NCI-H1436 treated with DMSO at 0.1 percent for 48 hours (cell line): ENCODE results near the gene KCNJ10.

Experiments
- DNase-seq: peaks from one replicate; lab custom pipeline; 2025; lab: John Stamatoyannopoulos, UW

The KCNJ10 gene

GRCh38 chr1:160083968-160084770 lies 14.2 kb upstream of the KCNJ10 start:
- DNase-seq: no peak

GRCh38 chr1:160082926-160083325 lies 13.0 kb upstream of the KCNJ10 start:
- DNase-seq: no peak

DNA sequence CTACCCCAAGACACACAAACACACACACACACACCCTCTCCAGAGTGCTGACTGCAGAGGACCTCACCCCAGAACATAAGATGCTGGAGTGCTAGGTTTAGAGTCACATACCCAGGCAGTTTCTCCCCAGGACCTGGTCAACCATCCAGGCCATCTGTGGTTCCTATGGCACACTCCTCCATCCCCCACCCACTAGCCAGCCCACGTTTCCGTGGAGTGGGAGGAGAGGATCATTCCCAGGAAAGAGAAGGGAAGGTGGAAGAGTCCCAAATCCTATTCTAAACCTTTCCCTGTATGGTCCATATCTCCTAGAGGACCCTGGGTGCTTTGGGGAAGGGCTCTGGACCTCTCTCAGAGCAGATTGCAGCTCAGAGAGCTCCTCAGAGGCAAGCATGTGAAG lies 12.5 kb upstream of the KCNJ10 start:
- DNase-seq: no peak

GRCh38 chr1:160081261-160081936 lies 11.4 kb upstream of the KCNJ10 start, which contains the start of gene KCNJ9:
KCNJ9 (plus strand) TSS chr1:160081538; CDS start chr1:160084031, 2,493 bp downstream.
- DNase-seq: no peak

DNA sequence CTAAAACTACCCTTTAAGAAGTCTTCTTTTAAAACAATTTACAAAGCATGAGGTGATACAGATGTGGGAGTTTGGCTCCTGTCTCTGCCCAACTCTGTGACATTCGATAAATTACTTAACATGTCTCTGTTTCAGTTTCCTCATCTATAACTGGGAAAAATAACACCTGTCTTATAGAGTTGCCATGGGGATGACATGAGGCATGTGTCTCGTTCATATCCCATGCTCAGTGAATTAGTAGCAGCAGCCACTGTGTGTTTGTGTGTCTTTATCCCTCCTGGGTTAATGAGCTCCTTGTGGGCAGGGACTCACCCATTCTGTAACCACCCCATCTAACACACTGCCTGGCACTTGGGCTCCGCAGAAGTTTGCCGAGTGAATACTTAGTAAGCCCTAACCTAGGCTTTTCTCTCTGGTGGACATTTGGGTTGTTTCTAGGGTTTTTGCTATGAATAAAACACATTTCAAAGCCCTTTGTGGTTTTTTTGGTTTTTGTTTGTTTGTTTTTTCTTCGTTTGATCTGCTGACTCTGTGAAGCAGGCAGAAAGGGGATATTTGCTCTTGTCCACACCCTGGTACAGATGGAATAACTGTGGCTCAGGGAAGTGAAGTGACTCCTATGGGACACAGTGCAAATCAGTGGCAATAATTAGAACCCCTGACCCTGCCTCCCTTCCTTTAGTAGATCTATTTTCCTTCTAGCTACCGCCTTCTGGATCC lies 10.6 kb upstream of the KCNJ10 start:
- DNase-seq: no peak

- DNase-seq: no peak
Measured at GRCh38 chr1:160079448-160079847, 9.5 kb upstream of the KCNJ10 start.

DNA sequence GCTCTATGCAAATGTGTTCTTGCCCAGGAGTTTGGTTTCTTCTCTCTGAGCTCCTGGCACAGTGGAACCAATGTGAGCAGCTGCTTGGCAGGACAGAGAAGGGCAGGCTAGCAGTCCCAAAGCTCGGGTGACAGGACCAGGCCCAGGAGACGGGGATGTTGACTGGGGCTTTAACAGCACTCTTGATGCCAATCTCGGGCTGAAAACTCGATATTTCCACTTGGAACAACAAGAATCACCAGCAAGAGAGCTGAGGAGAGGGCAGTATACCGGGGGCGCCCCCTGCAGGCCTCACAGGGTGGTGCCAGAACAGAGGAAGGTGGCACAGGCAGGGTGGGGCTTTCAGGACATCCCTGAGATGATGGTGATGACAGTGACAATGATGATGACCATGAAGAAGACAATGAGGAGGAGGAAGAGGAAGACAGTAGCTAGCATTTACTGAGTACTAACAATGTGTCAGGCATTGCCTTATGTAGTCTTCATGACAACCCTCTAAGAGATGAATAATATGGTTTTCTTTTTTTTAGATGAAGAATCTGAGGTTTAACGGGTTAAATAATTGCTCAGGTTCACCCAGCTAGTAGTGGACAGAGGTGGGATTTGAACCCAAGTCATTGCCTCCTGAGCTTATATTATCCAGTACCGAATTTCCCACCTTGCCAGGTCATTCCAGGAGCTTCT lies 8.7 kb upstream of the KCNJ10 start:
- DNase-seq: no peak

GRCh38 chr1:160077486-160077885 lies 7.5 kb upstream of the KCNJ10 start:
- no peak for DNase-seq

DNA sequence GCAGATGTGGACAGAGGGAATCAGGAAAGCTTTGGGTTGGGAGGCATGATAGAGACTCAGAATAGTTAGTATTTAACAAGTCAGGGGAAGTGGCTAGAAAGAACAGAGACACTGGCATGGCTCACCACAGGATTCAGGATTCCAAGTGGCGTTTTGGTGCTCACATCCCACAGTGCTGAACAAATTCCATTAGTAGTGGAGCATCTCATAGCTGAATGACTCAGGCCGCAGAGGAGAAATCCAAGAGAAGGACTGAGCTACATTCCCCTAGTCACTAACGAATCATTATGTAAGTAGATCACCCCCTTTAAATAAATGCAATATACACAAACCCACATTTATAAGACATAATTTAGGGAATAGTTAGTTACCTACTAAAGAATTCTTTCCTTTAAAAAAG lies 6.3 kb upstream of the KCNJ10 start:
- no peak for DNase-seq

GRCh38 chr1:160075836-160076235 lies 5.9 kb upstream of the KCNJ10 start:
- DNase-seq: no peak

- no peak for DNase-seq
Measured at GRCh38 chr1:160074865-160075264, 4.9 kb upstream of the KCNJ10 start.

DNA sequence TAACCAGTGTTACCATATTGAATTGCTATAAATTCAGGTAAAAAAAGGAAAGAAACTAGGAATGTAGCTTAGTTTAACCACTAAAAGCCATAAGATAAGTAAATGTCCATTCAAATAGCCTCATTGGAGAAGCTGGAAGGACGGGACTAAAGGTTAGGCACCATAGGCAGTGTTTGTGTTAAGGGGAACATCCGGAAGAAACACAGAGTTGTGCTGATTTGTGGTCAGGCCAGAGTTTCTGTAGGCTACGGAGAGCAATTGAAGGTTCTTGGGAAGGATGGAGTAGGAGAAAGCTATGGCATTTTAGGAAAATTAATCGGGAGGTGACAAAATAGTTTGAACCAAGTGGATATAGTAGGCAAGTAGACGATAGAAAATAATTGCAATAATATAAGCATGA lies 1.3 kb upstream of the KCNJ10 start:
- no peak for DNase-seq

DNA sequence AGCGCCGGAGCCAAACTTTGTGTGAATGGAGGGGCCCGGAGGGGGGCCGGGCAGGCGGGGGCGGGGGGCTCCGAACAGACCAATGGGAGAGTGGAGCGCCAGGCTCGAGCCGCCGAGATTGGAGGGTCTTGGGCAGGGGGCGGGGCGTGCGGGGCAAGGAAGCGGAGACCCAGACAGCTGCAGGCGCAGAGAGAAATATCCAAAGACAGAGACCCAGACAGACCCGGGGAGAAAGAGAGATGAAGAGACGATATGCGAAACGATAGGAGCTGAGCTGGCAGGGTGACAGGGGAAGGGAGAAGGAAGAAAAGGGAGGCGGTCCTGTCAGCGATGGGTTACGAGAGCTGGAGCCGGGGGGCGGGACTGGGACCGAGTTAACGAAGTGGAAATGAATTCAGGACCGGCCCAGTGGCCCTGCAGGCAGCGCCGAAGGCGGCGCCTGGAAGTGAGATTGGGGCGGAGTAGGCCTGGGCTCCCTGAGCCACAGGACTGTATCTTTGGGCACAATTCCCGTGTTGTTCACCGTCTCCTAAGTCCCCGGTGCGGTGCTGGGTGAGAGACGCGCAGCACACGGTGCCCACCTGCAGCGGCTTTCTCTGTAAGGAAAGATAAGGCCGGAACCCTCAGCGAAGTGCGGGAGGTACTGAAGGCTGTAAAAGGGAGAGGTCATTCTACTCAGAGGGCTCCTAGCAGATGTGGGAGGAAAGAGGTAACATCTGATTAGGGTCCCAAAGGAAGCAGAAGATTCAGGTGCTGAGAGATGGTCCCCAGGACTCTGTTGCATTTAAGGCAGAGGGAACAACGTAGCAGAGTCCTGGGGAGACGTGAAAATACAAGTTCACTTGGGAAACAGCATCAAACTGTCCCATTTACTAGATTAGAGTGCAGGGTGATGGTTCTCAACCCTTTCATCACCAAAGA lies 543 bp upstream of the KCNJ10 start:
- no peak for DNase-seq

DNA sequence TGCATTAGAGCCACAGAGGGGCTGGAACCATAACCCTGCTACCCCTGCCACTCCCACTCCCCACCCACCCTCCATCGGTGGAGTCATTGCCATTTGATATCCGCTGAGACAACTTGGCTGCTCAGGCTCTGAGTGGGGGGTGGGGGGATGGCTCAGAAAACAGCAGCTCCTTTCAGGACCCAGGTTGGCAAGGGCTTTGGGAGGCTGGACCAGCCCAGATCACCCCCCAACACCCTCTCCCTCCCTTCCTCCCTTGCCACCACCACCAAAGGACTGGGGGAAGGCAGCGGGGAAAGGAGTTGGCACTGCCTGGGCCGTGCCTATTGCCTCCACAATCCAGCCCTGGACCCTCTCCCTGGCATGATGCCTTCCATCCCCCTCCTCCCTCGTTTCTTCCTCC lies 1.7 kb downstream of the KCNJ10 start:
- no peak for DNase-seq

DNA sequence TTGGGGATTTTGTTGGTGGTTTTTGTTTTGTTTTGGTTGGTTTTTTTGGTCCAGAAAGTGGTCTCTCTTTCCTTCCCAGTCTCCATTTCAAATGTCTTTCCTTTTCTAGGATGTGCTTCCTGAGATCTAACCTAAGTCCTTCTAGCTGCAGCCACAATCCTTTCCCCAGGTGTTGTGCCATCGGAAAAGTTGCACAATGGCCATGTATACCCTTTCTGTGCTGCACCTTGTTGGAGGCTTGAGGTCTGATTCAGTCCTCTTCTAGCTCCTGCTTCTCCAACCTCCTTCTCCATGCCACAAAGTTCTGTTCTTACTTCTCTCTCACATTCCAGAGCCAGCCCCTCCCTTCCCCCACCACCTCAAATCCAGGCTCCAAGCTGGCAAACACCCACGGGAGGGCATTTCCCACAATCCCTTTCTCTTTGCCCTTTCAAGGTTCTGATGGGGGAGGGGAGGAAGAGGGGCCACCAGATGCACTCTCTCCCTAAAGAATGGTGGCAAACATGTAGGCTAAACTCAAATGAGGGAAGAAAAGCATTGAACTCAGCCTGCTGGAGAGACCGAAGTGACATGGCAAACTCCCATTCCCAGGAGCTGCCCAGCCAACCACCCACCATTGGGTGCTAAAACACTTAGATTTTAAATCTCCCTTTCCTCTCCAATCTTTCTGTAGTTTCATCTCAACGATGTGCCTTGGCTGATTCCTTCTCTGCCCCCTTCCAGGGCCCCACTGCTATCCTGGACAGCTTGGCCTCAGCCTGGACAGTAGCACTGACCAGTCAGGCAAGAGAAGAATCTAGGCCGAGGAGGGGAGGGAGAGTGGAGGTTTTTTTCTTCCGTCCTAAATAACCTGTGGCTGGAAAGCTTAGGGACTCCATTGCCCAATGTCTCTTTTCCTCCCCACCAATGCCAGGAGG lies 2.9 kb downstream of the KCNJ10 start:
- no peak for DNase-seq

DNA sequence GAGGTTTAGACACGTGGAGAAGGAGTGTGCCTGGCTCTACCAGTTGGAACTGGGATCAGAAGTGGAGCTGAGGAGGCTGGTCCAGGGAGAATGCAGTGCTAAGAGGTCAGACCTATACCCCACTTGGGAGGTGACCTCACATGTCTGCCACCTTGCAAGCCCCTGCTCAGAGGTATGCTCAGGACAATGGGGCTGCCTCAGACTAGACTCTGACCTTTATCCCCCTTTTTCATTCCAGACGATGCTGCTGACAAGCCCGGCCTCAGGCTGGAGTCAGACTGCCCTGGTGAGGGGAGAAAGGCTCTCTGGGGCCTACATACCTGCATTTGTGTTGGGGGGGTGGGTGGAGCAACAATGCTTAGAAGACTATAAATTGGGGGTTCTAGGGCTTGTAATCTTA lies 5.2 kb downstream of the KCNJ10 start:
- DNase-seq: no peak

GRCh38 chr1:160064164-160064563 lies 5.8 kb downstream of the KCNJ10 start:
- DNase-seq: no peak

DNA sequence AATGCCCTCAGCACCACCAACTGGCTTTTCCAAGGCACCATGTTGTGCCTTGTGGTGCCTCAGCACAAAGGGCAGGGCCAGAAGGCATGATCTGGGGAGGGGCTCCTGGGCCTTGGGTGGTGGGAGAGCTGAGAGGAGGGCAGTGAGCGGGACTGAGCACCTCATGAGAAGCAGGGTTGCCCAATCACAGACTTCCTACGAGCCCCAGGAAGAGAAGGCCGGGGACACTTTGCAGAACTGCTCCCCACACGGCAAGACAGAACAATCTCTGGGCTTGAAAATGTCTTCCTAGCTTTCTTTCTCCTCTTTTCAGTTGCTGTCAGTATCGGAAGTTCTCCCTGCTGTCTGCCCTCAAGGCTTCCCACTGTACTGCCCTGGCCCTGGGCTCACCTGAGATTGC lies 6.8 kb downstream of the KCNJ10 start:
- no peak for DNase-seq

DNA sequence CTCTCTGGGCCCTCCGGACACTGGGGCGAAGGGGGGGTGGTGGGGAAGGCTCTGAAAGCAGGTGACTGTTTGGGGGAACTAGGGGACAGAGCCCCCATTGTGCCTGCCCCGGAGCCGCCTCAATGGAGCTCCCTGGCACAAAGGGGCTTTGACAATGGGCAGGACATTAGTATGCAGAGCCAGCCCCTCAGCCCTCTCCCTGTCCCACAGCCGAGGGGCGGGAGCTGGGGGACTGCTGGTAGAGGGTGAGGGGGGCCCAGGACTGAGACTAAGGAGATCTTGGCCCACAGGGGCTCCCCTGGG lies 7.8 kb downstream of the KCNJ10 start:
- no peak for DNase-seq
